Suprapubic skin (tissue), 3 donors: Measurements from ENCODE around the gene GRID1.

Experiments used
- POLR2AphosphoS5 ChIP-seq, 3 donors: sonication (generic); formaldehyde crosslinking; IDR thresholded peaks; one replicate each; pipeline ENCODE4 v1.6.1; 2017; ENCODE audit warnings: antibody characterized with exemption in 3 of 3
- TF ChIP-seq, protein P1 (sequence below), 2 donors: fragments of 200-600 bp in 1 of 2; fragments of 450-650 bp in 1 of 2; sonication (generic) in 1 of 2; IDR thresholded peaks; one replicate each; pipeline ENCODE4 v1.5.1; 2016 to 2019; ENCODE audit warnings: antibody characterized with exemption in 2 of 2, mild to moderate bottlenecking in 1 of 2, moderate library complexity in 1 of 2

GRCh38 chr10:86179153-86179524 lies 187.5 kb downstream of the GRID1 start:
- TF ChIP-seq, protein P1, sequence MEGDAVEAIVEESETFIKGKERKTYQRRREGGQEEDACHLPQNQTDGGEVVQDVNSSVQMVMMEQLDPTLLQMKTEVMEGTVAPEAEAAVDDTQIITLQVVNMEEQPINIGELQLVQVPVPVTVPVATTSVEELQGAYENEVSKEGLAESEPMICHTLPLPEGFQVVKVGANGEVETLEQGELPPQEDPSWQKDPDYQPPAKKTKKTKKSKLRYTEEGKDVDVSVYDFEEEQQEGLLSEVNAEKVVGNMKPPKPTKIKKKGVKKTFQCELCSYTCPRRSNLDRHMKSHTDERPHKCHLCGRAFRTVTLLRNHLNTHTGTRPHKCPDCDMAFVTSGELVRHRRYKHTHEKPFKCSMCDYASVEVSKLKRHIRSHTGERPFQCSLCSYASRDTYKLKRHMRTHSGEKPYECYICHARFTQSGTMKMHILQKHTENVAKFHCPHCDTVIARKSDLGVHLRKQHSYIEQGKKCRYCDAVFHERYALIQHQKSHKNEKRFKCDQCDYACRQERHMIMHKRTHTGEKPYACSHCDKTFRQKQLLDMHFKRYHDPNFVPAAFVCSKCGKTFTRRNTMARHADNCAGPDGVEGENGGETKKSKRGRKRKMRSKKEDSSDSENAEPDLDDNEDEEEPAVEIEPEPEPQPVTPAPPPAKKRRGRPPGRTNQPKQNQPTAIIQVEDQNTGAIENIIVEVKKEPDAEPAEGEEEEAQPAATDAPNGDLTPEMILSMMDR (IDR thresholded peaks at IDR 0.05) = no peak
- no peak for TF ChIP-seq POLR2AphosphoS5 (IDR thresholded peaks at IDR 0.05)
